SK-N-MC (cell line): Measurements from ENCODE around the gene MYO1D.
"Not testable (repeated sequence)": the region's sequence is repeated elsewhere in the genome, so short reads cannot be mapped to it uniquely, and the experiment has no call there.

ENCODE experiments used
- DNase-seq: peaks from one replicate; pipeline ENCODE4 v3.0.0-alpha.2; 2011; ENCODE audit warnings: low read depth, low spot score
- H3K27ac ChIP-seq: fragments of 200-600 bp; sonication (generic); 2 replicates; pipeline ENCODE4 v1.5.1; 2016; ENCODE audit warnings: mixed run types
- H3K36me3 ChIP-seq: fragments of 200-600 bp; sonication (generic); 2 replicates; pipeline ENCODE4 v1.6.1; 2017; ENCODE audit warnings: antibody characterized with exemption, low read length, mixed read lengths; ENCODE audit not compliant: insufficient read depth
- H3K4me3 ChIP-seq: fragments of 200-600 bp; sonication (generic); 2 replicates; pipeline ENCODE4 v1.5.1; 2016
- H3K9ac ChIP-seq: fragments of 200-600 bp; sonication (generic); 2 replicates; pipeline ENCODE4 v1.8.0; 2017; ENCODE audit warnings: mixed run types, mixed read lengths; ENCODE audit not compliant: insufficient read length
- H3K9me3 ChIP-seq: fragments of 200-600 bp; sonication (generic); 2 replicates; pipeline ENCODE4 v1.6.1; 2017; ENCODE audit warnings: low read depth, mild to moderate bottlenecking, antibody characterized with exemption, low read length, moderate library complexity, mixed read lengths
- EZH2 ChIP-seq: fragments of 200-600 bp; sonication (generic); IDR thresholded peaks from one replicate; pipeline ENCODE4 v1.6.1; 2017; ENCODE audit warnings: antibody characterized with exemption
- FOXP2 ChIP-seq: optimal IDR thresholded peaks from 2 replicates; pipeline ENCODE3; 2011; ENCODE audit warnings: mild to moderate bottlenecking, moderate library complexity; ENCODE audit not compliant: insufficient read depth; ENCODE audit errors: extremely low read length, control extremely low read depth
- POLR2AphosphoS5 ChIP-seq: IDR thresholded peaks from 2 replicates; pipeline ENCODE4 v1.6.1; 2012; ENCODE audit warnings: mild to moderate bottlenecking, low read depth, low read length, borderline replicate concordance

MYO1D gene

GRCh38 chr17:32741381-32741780 lies 135.5 kb downstream of the MYO1D start:
- Histone ChIP-seq H3K9me3 (no peaks in the 10 kb centered on the region), H3K36me3 (no peaks in the 10 kb centered on the region), H3K27ac (no peak overlapping the region), H3K9ac (no peak overlapping the region), H3K4me3 (no peak overlapping the region)
- DNase-seq = no peak
- no peak for TF ChIP-seq FOXP2
- TF ChIP-seq EZH2 = no peak
- no peak for TF ChIP-seq POLR2AphosphoS5

- Histone ChIP-seq H3K9ac (no peak overlapping the region), H3K27ac (no peak overlapping the region), H3K36me3 (no peaks in the 10 kb centered on the region), H3K4me3 (no peak overlapping the region), H3K9me3 (no peaks in the 10 kb centered on the region)
- TF ChIP-seq FOXP2 (no peak), POLR2AphosphoS5 (no peak), EZH2 (no peak)
- no peak for DNase-seq
Observed at GRCh38 chr17:32739722-32740121, 137.2 kb downstream of the MYO1D start.

GRCh38 chr17:32739151-32739550 lies 137.8 kb downstream of the MYO1D start:
- H3K9me3 ChIP-seq, H3K27ac ChIP-seq, DNase-seq, H3K4me3 ChIP-seq, H3K36me3 ChIP-seq, H3K9ac ChIP-seq: not testable (repeated sequence)

- no peak overlapping the region for H3K4me3 ChIP-seq
- TF ChIP-seq FOXP2 (no peak), POLR2AphosphoS5 (no peak), EZH2 (no peak)
Observed at GRCh38 chr17:32733401-32733800, 143.5 kb downstream of the MYO1D start.

GRCh38 chr17:32732900-32733299 lies 144.0 kb downstream of the MYO1D start:
- H3K36me3 ChIP-seq = no peaks in the 10 kb centered on the region
- no peak overlapping the region for H3K4me3 ChIP-seq
- no peaks in the 10 kb centered on the region for H3K9me3 ChIP-seq
- TF ChIP-seq FOXP2 (no peak), POLR2AphosphoS5 (no peak), EZH2 (no peak)
- H3K27ac ChIP-seq = no peak overlapping the region
- no peak for DNase-seq
- no peak overlapping the region for H3K9ac ChIP-seq

More at GRCh38 chr17:32733401-32733800, 143.5 kb downstream of the MYO1D start:
- Histone ChIP-seq H3K9me3 (no peaks in the 10 kb centered on the region), H3K9ac (no peak overlapping the region), H3K27ac (no peak overlapping the region), H3K36me3 (no peaks in the 10 kb centered on the region)
- DNase-seq = no peak

- Histone ChIP-seq H3K27ac (no peak overlapping the region), H3K36me3 (no peaks in the 10 kb centered on the region), H3K9ac (no peak overlapping the region), H3K9me3 (no peaks in the 10 kb centered on the region), H3K4me3 (no peak overlapping the region)
- TF ChIP-seq EZH2 (no peak), POLR2AphosphoS5 (no peak), FOXP2 (no peak)
- no peak for DNase-seq
Observed at GRCh38 chr17:32732296-32732642, 144.7 kb downstream of the MYO1D start.

GRCh38 chr17:32731556-32732295 lies 145.2 kb downstream of the MYO1D start:
- TF ChIP-seq POLR2AphosphoS5 = no peak
- no peak for TF ChIP-seq FOXP2
- no peak for TF ChIP-seq EZH2

GRCh38 chr17:32727681-32728080 lies 149.2 kb downstream of the MYO1D start:
- no peak for TF ChIP-seq EZH2
- no peak for TF ChIP-seq POLR2AphosphoS5
- TF ChIP-seq FOXP2 = no peak
- no peak for DNase-seq
- H3K9ac ChIP-seq = no peak overlapping the region
- H3K27ac ChIP-seq = no peak overlapping the region
- no peaks in the 10 kb centered on the region for H3K36me3 ChIP-seq
- H3K4me3 ChIP-seq = no peak overlapping the region
- no peaks in the 10 kb centered on the region for H3K9me3 ChIP-seq

More at GRCh38 chr17:32731556-32732295, 145.2 kb downstream of the MYO1D start:
- no peak for DNase-seq
- no peak overlapping the region for H3K4me3 ChIP-seq
- no peak overlapping the region for H3K9ac ChIP-seq
- no peaks in the 10 kb centered on the region for H3K9me3 ChIP-seq
- no peaks in the 10 kb centered on the region for H3K36me3 ChIP-seq
- H3K27ac ChIP-seq = no peak overlapping the region

- no peak overlapping the region for H3K9ac ChIP-seq
- TF ChIP-seq FOXP2 (no peak), POLR2AphosphoS5 (no peak), EZH2 (no peak)
- no peak overlapping the region for H3K27ac ChIP-seq
- no peaks in the 10 kb centered on the region for H3K36me3 ChIP-seq
- no peak overlapping the region for H3K4me3 ChIP-seq
- no peaks in the 10 kb centered on the region for H3K9me3 ChIP-seq
- DNase-seq = no peak
Observed at GRCh38 chr17:32725697-32726096, 151.2 kb downstream of the MYO1D start.
